ENCODE measurements around the gene GPD2.
A peak's percentile ranks its signal among the peaks of the same experiment; 100 is the strongest.

The GPD2 gene

GRCh38 chr2:156436497-156437085 lies 412 bp downstream of the GPD2 start:
- DNase-seq: peak; percentile 45 to 54

GRCh38 chr2:156437272-156437930 lies 1.2 kb downstream of the GPD2 start:
- DNase-seq: no peak

- no peak for DNase-seq
Measured at GRCh38 chr2:156437931-156438410, 1.8 kb downstream of the GPD2 start.

GRCh38 chr2:156443089-156443488 lies 6.9 kb downstream of the GPD2 start:
- DNase-seq: no peak

GRCh38 chr2:156445296-156446220 lies 9.4 kb downstream of the GPD2 start:
- DNase-seq: no peak

GRCh38 chr2:156447761-156448160 lies 11.6 kb downstream of the GPD2 start:
- no peak for DNase-seq

GRCh38 chr2:156448766-156449165 lies 12.6 kb downstream of the GPD2 start:
- DNase-seq: no peak

GRCh38 chr2:156452971-156453370 lies 16.8 kb downstream of the GPD2 start:
- DNase-seq: no peak

- DNase-seq: no peak
Measured at GRCh38 chr2:156455361-156455975, 19.3 kb downstream of the GPD2 start.

GRCh38 chr2:156456616-156457015 lies 20.4 kb downstream of the GPD2 start:
- DNase-seq: no peak

DNA sequence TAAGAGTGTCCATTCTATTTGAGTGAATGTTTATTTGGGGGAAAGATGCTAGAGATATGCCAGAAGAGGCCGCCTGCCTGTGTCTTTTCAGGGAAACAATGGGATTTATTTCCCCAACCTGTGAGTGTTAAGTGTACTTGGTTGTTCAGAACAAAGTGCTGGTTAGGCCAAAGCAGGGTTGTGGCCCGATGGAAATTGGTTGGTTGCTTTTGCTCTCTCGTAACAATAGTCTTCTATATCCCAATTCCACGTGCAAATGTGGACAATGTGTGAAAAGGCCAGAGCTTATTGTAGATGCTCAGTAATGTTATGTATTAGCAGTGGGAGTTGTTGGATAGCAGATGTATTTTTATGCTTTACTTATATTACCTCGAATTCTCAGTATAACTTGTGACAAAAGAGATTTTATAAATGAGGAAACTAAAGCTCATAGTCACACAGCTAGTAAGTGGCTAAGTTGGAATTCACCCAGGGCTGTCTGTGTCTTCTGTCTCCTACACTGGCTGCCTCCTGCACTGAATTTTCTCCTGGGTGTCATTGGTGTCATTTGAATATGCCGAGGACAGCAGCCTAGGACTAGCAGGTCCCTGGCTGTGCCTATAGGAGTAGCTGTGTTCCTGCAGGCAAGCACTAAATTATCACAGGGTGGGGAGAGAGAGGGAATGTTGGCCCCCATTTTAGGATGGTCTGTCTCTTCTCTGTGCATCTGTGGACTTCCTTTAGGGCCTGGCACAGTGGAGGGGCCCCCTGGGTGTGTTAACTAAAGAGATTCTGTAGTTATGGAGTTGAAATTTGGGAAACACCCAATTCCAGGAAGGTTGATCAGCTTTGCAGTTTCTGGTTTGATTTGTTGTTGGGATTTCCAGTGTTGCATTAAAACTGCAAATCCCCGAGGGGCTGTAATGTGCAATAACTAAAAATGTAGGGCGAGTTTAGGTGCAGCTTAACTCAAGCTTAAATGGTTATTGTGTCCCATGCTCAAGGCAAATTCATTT lies 21.6 kb downstream of the GPD2 start:
- no peak for DNase-seq

- no peak for DNase-seq
Measured at GRCh38 chr2:156459720-156460119, 23.5 kb downstream of the GPD2 start.

DNA sequence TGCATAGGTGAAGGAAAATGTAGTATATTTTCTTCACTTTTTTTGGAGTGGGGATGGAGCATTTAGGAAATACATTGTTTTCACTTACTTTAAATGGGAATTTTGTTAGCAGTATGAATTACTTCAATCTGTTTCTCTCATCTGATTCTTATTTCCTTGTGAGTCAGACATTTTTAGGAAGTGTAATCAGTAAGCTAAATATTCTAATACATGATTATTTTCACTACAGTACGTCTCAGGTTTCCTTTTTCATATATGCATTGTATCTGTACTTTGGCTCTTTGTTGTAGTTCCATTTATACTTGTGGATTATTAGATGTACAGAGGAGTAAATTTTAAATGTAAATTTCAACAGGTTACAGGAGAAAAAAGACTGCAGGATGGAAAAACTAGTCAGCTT lies 27.9 kb downstream of the GPD2 start:
- no peak for DNase-seq

DNA sequence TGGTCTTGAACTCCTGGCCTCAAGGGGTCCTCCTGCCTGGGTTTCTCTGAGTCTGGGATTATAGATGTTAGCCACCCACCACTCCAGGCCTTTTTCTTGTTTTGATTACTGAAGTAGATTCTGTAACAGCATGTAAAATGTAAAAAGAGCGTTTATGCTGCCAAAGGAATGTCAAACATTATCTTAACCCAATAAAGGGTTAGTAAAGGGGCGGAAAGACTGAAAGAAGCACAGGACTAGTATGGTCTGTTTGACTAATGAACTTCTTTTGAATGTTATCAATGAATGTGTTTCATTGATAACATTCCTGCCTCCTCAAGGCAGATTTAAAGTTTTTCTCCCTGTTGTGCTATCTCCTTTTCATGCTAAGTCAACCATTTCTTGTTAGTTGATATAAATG lies 29.4 kb downstream of the GPD2 start:
- no peak for DNase-seq

DNA sequence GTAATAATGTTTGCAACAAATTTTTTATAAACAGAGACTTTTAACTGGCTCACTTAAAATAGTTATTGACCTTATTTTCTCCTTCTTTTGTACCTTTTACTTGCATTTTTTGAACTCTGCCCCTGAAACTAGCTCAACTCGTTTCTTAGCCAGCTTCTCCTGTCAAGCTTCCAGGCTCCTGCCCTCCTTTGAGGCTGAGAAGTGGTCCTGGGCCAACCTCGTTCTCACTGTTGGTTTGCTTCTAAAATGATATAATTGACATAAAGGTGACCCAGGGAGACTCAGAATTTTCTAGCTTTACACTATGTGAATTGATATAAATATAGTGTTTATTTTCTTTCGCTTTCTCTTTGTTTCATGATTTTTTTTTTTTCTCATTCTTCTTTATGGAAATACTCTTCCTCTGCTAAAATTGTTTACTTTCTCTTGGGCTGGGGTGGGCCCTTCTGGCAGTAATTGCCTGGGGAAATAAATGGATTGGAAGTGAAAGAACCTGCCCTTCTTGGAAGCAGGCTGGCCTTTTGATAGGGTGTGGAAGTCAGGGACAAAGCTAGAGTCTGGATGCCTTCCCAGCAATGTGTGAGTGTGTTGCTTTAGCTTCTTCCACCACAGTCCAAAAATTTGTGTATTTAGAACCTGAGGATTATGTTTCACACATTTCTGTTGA lies 30.7 kb downstream of the GPD2 start:
- DNase-seq: no peak

DNA sequence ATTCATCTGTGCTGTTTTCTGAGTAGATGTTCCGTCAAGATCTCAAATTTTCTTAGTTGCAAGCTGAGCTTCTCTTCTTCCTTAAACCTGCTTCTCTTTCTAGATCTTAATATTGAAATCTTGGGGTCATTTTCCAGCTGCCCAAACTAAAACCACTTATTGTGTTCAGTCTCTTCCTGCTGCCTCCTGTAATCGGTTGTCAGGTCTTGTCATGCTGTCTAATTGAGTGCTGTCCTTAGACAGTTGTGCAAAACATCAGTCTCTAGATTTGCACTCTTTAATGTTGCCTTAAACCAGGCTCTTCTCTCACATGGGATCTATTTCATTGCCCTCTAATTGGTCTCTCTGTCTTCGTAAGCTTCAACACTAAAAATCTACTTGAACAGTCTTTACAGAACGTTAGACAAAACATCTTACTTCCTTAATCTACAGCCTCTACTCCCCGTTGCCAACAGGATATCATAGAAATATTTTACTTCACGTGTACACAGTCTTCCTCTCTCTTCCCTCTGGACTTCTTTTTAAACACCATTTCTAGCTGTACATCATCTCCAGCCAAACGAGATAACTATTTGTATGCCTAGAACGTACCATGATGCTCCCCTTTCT lies 34.9 kb downstream of the GPD2 start:
- no peak for DNase-seq

- no peak for DNase-seq
Measured at GRCh38 chr2:156471762-156472161, 35.6 kb downstream of the GPD2 start.

GRCh38 chr2:156472686-156473085 lies 36.5 kb downstream of the GPD2 start:
- no peak for DNase-seq

DNA sequence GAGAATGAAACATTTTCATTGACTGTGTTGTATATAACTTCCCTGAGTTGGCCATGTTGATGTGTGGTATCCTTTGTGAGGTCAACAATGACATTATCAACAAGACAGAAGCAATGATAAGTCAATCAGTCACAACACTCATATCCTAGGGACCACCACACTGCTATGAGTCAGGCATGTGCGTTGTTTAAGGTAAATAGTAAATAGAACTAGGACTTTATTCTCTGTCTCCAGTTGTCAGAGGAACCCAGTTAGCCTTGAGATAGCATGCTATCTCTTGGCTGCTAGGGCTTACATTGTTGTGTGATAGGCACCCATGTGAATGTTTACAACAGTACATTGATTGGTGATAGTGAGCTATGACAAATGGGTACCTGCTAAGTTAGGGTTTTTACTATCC lies 37.3 kb downstream of the GPD2 start:
- DNase-seq: no peak

DNA sequence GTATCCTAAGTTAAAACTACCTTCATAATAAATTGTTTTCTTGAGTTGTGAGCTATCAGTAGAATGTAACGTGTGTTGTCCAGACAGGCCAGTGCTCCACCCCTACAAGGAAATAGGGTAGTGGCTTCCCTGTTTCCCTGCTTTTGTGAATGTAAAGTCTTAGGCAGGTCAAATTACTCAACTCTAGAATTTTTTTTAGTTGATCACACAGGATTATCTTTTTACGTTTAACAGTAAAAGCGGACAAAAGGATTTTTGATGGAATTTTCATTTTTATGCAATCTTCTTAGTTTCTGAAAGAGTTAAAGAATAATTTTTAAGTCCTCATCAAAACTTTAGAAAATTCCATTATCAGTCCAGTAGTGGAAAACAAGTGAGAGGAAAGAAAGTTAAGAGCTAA lies 38.2 kb downstream of the GPD2 start:
- no peak for DNase-seq

All from activated T-cell treated with anti-CD3 and anti-CD28 coated beads, Interleukin-2, amount 50 U/mL, for 48 hours (primary cell).